ENCODE measurements around the gene ZMIZ1. TPM values are rescaled to one million over a fixed set of nuclear protein-coding genes. Genes with fewer than 3 reads are reported as not detected.

ZMIZ1 gene
- total RNA-seq, 5 donors from 2014 or later (not counting 1 experiment from before 2014, with no cell fraction given), result 16.8 to 27.1 (median 21.2) TPM

DNA sequence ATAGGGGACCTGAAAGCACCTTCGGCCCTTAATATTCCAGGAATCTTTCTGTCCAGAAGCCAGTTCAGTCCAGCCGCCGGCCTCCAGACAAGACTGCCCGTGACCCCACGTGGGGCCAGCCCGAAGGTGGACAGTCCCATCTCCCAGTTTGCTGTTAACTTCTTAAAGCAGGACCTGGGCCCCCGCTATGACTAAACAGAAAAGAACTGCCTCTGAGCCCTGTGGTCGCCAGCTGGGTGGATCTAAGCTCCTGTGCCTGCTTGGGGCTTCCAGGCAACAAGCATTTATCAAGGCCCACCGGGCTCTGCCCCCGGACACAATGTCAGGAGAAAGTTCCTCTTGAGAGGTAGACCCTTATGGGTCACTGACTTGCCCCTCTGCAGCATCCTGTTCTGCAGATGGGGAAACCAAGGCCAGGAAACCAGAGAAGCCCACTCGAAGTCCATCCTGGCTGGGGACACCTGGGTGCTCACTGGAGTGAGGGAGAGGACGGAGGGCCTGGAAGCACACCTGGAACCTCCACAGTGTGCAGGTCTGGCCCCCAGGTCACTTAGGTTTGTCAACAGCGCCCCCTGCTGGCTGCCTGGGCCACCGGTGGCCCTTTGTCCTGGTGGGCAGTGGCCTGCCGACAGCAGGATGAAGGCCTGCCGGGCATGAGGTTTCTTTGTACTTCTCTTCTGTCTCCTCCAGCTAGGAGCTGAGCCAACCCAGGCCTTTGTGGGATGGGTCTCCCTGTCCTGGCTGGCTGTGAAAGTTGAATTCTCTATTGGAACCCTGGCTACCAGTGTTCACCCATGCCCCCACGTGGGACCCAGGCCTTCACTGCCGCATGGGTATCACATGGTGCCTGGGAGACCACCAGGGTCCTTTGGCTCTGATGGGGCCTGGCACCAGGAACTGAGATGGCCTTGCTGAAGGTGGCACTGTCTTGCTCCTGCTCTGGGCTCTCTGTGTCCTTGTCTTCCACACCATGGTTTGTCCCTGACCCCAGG, 128.0 kb downstream of the ZMIZ1 start:
- H3K27me3 ChIP-seq (replicated peaks in 1 of 2; ENCODE audit: control insufficient read depth in 2 of 2, extremely low read depth in 1 of 2, insufficient read depth in 2 of 2, low read length in 1 of 2), result peaks cover 0 to 11% of the 10 kb centered on the region in 2 experiments
- ATAC-seq (replicated peaks in 1 of 4) (peak; percentile 24 to 64 (median 44)), DNase-seq (peak; percentile 10 to 80 (median 58))
- H3K9me3 ChIP-seq, result no peaks in the 10 kb centered on the region
- ChIA-PET POLR2A (no interaction called here), CTCF (interaction anchor here (0.5 to 4.9 kb wide), 16 partner anchors 7 to 1159 kb away, joined by 3 to 75 read pairs (median 4); no protein-coding TSS in a partner anchor)
- no peak overlapping the region for H3K27ac Mint-ChIP-seq
- no peak overlapping the region for H3K4me3 Mint-ChIP-seq
- H3K36me3 Mint-ChIP-seq, result no peaks in the 10 kb centered on the region
- no peak overlapping the region for H3K27ac ChIP-seq (ENCODE audit: low read length)
- H3K27me3 Mint-ChIP-seq, result no peaks in the 10 kb centered on the region
- no peak overlapping the region for H3K4me3 ChIP-seq (ENCODE audit: control insufficient read depth in 1 of 2, extremely low read depth in 1 of 2, low read length in 1 of 2)
- no peaks in the 10 kb centered on the region for H3K36me3 ChIP-seq (ENCODE audit: control insufficient read depth in 2 of 2, extremely low read depth in 1 of 2, insufficient read depth in 1 of 2, low read length in 1 of 2)
- peaks cover 0 to 14% of the 10 kb centered on the region in 2 experiments for H3K4me1 ChIP-seq (ENCODE audit: control insufficient read depth in 1 of 2, extremely low read depth in 1 of 2, insufficient read depth in 2 of 2, low read length in 2 of 2)
- 61% methylated on average over 17 of the region's 18 CpGs for WGBS (ENCODE audit: insufficient coverage)
- H3K9me3 Mint-ChIP-seq, result no peaks in the 10 kb centered on the region
- peaks cover 0 to 8% (median 5%) of the 10 kb centered on the region in 3 donors for H3K4me1 Mint-ChIP-seq

DNA sequence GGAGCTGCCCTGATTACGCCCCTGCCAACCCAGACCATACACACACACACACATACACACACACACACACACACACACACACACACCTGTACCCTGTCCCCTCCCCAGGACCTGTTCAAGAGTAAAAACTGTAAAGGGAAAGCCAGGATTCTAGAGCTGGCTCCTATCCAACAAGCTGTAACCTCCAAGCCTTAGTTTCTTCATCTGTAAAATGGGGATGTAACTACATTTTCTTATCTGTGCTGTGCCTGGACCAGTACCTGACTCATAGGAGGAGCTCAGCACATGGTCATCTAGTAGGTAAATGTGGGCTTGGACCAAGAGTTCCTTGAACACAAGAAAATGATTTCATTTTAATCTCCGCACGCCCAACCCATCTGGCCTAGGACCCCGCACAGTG, 128.8 kb downstream of the ZMIZ1 start:
- no peak overlapping the region for H3K4me3 ChIP-seq (ENCODE audit: control insufficient read depth in 1 of 2, extremely low read depth in 1 of 2, low read length in 1 of 2)
- peaks cover 0 to 3% of the 10 kb centered on the region in 2 donors for H3K36me3 ChIP-seq (ENCODE audit: control insufficient read depth in 2 of 2, extremely low read depth in 1 of 2, insufficient read depth in 1 of 2, low read length in 1 of 2)
- POLR2A ChIA-PET, result no interaction called here
- no peaks in the 10 kb centered on the region for H3K27me3 Mint-ChIP-seq
- H3K4me1 ChIP-seq (ENCODE audit: control insufficient read depth in 1 of 2, extremely low read depth in 1 of 2, insufficient read depth in 2 of 2, low read length in 2 of 2), result peaks cover 0 to 14% of the 10 kb centered on the region in 2 experiments
- H3K27ac ChIP-seq (ENCODE audit: low read length), result no peak overlapping the region
- H3K9me3 Mint-ChIP-seq, result no peaks in the 10 kb centered on the region
- DNase-seq (no peak), ATAC-seq (replicated peaks in 1 of 4) (no peak)
- CTCF ChIA-PET, result interaction anchor here (0.5 to 4.9 kb wide), 11 partner anchors 8 to 1160 kb away, joined by 3 to 75 read pairs (median 4); no protein-coding TSS in a partner anchor
- H3K27ac Mint-ChIP-seq, result no peak overlapping the region
- H3K9me3 ChIP-seq, result no peaks in the 10 kb centered on the region
- 94% methylated on average over 3 of the region's 4 CpGs for WGBS (ENCODE audit: insufficient coverage)
- H3K4me1 Mint-ChIP-seq, result peaks cover 0 to 8% (median 5%) of the 10 kb centered on the region in 3 donors
- H3K4me3 Mint-ChIP-seq, result no peak overlapping the region
- H3K27me3 ChIP-seq (replicated peaks in 1 of 2; ENCODE audit: control insufficient read depth in 2 of 2, extremely low read depth in 1 of 2, insufficient read depth in 2 of 2, low read length in 1 of 2), result peaks cover 0 to 11% of the 10 kb centered on the region in 2 experiments
- H3K36me3 Mint-ChIP-seq, result no peaks in the 10 kb centered on the region

DNA sequence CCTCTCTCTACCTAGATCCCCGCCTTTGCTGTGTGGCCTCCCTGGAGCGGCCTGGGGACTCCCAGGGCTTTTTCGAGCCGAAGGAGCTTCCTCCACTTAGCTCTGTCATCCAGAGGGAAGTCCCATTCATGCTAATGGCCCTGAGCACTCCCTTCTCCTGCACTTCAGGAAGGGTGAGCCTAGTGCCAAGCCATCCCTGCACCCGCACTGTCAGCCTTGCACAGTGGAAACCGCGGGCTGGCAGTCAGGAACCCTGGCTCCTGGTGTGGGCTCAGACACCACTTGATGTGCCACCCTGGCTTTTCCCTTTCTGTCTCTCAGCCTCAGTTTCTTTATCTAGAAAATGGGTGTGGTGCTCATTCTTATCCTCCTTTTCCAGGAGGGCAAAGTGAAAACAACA, 131.6 kb downstream of the ZMIZ1 start:
- Mint-ChIP-seq H3K4me3 (no peak overlapping the region), H3K9me3 (no peaks in the 10 kb centered on the region), H3K27ac (no peak overlapping the region), H3K36me3 (peaks cover 17% of the 10 kb centered on the region), H3K27me3 (no peaks in the 10 kb centered on the region), H3K4me1 (peaks cover 0 to 4% (median 2%) of the 10 kb centered on the region in 3 donors)
- no peak for DNase-seq
- H3K4me1 ChIP-seq (ENCODE audit: control insufficient read depth in 1 of 2, extremely low read depth in 1 of 2, insufficient read depth in 2 of 2, low read length in 2 of 2), result peaks cover 0 to 8% of the 10 kb centered on the region in 2 experiments
- POLR2A ChIA-PET, result no interaction called here
- H3K27ac ChIP-seq (ENCODE audit: low read length), result no peak overlapping the region
- no peak overlapping the region for H3K4me3 ChIP-seq (ENCODE audit: control insufficient read depth in 1 of 2, extremely low read depth in 1 of 2, low read length in 1 of 2)
- WGBS (ENCODE audit: insufficient coverage), result 98% methylated on average over 5 of the region's 7 CpGs
- CTCF ChIA-PET, result no interaction called here
- H3K27me3 ChIP-seq (replicated peaks in 1 of 2; ENCODE audit: control insufficient read depth in 2 of 2, extremely low read depth in 1 of 2, insufficient read depth in 2 of 2, low read length in 1 of 2), result peaks cover 0 to 11% of the 10 kb centered on the region in 2 experiments
- ATAC-seq (replicated peaks in 1 of 4), result no peak
- H3K36me3 ChIP-seq (ENCODE audit: control insufficient read depth in 2 of 2, extremely low read depth in 1 of 2, insufficient read depth in 1 of 2, low read length in 1 of 2), result peaks cover 0 to 8% of the 10 kb centered on the region in 2 donors
- H3K9me3 ChIP-seq, result no peaks in the 10 kb centered on the region

DNA sequence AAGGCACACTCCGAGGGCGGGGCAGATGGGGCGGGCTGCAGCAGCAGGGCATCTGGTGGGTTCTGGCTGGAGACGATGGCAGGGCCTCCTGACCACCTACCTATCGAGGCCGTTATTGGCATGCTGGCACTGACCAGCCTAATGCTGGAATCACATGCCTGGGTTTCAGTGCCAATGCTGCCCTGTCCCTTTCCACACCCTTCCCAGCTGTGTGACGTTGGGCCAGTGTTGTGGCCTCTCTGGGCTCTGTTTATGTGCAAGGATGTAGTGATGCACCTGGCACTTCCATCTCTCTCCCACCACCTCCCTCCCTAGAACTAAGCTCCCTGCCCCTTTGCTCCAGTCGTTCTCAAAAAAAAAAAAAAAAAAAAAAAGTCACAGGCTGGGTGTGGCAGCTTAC, 132.9 kb downstream of the ZMIZ1 start:
- Histone ChIP-seq H3K36me3 (ENCODE audit: control insufficient read depth in 2 of 2, extremely low read depth in 1 of 2, insufficient read depth in 1 of 2, low read length in 1 of 2) (peaks cover 0 to 10% of the 10 kb centered on the region in 2 donors), H3K27ac (ENCODE audit: low read length) (no peak overlapping the region), H3K9me3 (no peaks in the 10 kb centered on the region), H3K4me1 (ENCODE audit: control insufficient read depth in 1 of 2, extremely low read depth in 1 of 2, insufficient read depth in 2 of 2, low read length in 2 of 2) (peaks cover 0 to 4% of the 10 kb centered on the region in 2 experiments), H3K27me3 (replicated peaks in 1 of 2; ENCODE audit: control insufficient read depth in 2 of 2, extremely low read depth in 1 of 2, insufficient read depth in 2 of 2, low read length in 1 of 2) (peaks cover 0 to 5% of the 10 kb centered on the region in 2 experiments), H3K4me3 (ENCODE audit: control insufficient read depth in 1 of 2, extremely low read depth in 1 of 2, low read length in 1 of 2) (no peak overlapping the region)
- H3K27ac Mint-ChIP-seq, result no peak overlapping the region
- no peaks in the 10 kb centered on the region for H3K9me3 Mint-ChIP-seq
- POLR2A ChIA-PET, result interaction anchor here in 1 of 2 donors (0.6 to 0.7 kb wide), 2 partner anchors 10 to 30 kb away, joined by 4 to 19 read pairs; no protein-coding TSS in a partner anchor
- DNase-seq (no peak), ATAC-seq (replicated peaks in 1 of 4) (no peak)
- no peak overlapping the region for H3K4me3 Mint-ChIP-seq
- H3K36me3 Mint-ChIP-seq, result peaks cover 19% of the 10 kb centered on the region
- no peaks in the 10 kb centered on the region for H3K4me1 Mint-ChIP-seq
- H3K27me3 Mint-ChIP-seq, result no peaks in the 10 kb centered on the region
- CTCF ChIA-PET, result interaction anchor here (0.6 to 0.7 kb wide), 2 partner anchors 129 to 1169 kb away, joined by 4 to 10 read pairs; no protein-coding TSS in a partner anchor
- WGBS (ENCODE audit: insufficient coverage), result 93% methylated on average over 6 of the region's 8 CpGs

DNA sequence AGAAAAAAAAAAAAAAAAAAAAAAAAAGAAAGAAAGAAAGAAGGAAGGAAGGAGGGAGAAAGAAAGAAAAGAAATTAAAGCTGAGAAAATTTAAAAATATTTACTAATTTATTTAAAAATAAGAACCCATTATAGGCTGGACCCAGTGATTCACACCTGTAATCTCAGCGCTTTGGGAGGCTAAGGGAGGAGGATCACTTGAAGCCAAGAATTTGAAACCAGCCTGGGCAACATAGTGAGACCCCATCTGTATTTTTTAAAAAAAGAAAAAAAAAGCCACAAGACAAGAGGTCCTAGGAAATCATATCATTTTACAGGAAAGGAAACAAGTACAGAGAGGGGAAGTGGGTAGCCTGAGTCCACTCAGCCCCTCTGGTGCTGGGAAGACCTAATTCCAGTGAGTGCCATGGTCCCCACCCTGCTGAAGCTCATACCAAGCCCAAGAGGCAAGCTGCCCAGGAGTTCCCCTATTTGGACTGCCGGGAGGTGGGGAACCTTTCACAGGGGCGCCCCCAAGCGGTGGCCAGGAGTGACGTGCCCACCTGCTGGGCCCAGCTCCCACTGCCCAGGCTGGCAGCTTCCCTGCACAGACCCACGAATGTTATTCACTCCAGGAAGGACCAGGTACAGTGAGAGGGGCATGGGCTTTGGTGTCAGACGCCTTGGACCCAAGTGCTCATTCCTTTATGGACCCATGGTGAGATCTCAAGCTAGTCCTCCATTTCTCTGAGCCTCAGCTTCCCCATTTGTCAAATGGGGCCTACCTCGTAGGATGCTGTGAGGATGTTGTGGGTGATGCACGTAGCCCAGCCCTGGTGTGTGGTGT, 133.6 kb downstream of the ZMIZ1 start:
- CTCF ChIA-PET, result interaction anchor here (0.6 to 1.1 kb wide), 6 partner anchors 50 to 1170 kb away, joined by 3 to 4 read pairs (median 3); no protein-coding TSS in a partner anchor
- Mint-ChIP-seq H3K27me3 (no peaks in the 10 kb centered on the region), H3K27ac (no peak overlapping the region), H3K36me3 (peaks cover 21% of the 10 kb centered on the region), H3K4me1 (no peaks in the 10 kb centered on the region), H3K4me3 (no peak overlapping the region), H3K9me3 (no peaks in the 10 kb centered on the region)
- H3K4me1 ChIP-seq (ENCODE audit: control insufficient read depth in 1 of 2, extremely low read depth in 1 of 2, insufficient read depth in 2 of 2, low read length in 2 of 2), result no peaks in the 10 kb centered on the region
- WGBS (ENCODE audit: insufficient coverage), result 38% methylated on average over 6 of the region's 9 CpGs
- H3K27me3 ChIP-seq (replicated peaks in 1 of 2; ENCODE audit: control insufficient read depth in 2 of 2, extremely low read depth in 1 of 2, insufficient read depth in 2 of 2, low read length in 1 of 2), result no peaks in the 10 kb centered on the region
- DNase-seq (peak in 21 of 35 experiments; percentile 5 to 46 (median 17)), ATAC-seq (replicated peaks in 1 of 4) (peak in 1 of 4 experiments; percentile 34)
- H3K4me3 ChIP-seq (ENCODE audit: control insufficient read depth in 1 of 2, extremely low read depth in 1 of 2, low read length in 1 of 2), result no peak overlapping the region
- peaks cover 0 to 10% of the 10 kb centered on the region in 2 donors for H3K36me3 ChIP-seq (ENCODE audit: control insufficient read depth in 2 of 2, extremely low read depth in 1 of 2, insufficient read depth in 1 of 2, low read length in 1 of 2)
- POLR2A ChIA-PET, result interaction anchor here in 1 of 2 donors (0.6 to 0.7 kb wide), 2 partner anchors 9 to 898 kb away, joined by 8 to 19 read pairs; no protein-coding TSS in a partner anchor
- H3K27ac ChIP-seq (ENCODE audit: low read length), result no peak overlapping the region
- H3K9me3 ChIP-seq, result no peaks in the 10 kb centered on the region

Measured in T-cell (primary cell).